HepG2 (cell line): Measurements from ENCODE around the gene RGS14. TPM values are rescaled to one million over a fixed set of nuclear protein-coding genes. Genes with fewer than 3 reads are reported as not detected.
"Not testable (repeated sequence)": the region's sequence is repeated elsewhere in the genome, so short reads cannot be mapped to it uniquely, and the experiment has no call there.

Experiments
- ATAC-seq: fragments of 200-7000 bp; cut with Tn5 transposase; 3 replicates; pipeline ENCODE4 v1.9.1; 2020; ENCODE audit warnings: mild to moderate bottlenecking, moderate library complexity
- BruUV-seq: library from RNA; stranded (reverse); fragments of 400-500 nt; replicated peaks from 2 replicates; lab custom pipeline; 2021; lab: Mats Ljungman, UMichigan
- CTCF ChIA-PET: fragments of 300-600 bp; formaldehyde crosslinking; extraction: SDS; loops from one replicate; lab custom pipeline; 2021; ENCODE audit warnings: low total read pairs, inconsistent platforms, low intra/inter-chr PET ratio; lab: Yijun Ruan, JAX
- POLR2A ChIA-PET: fragments of 350-600 bp; sonication (Branson Sonifier 250); formaldehyde crosslinking; loops from one replicate; lab custom pipeline; 2020; ENCODE audit warnings: antibody characterized with exemption, inconsistent platforms; lab: Yijun Ruan, JAX
- DNase-seq: peaks from one replicate; pipeline ENCODE4 v3.0.0-alpha.2; 2015; ENCODE audit warnings: low spot score
- FAIRE-seq: peaks from 3 replicates; lab custom pipeline; 2011; peaks lifted over from hg19 to GRCh38; lab: Jason Lieb, UNC
- H2AFZ ChIP-seq: one replicate; pipeline ENCODE4 v1.6.1; 2011; ENCODE audit warnings: low read length, inconsistent platforms
- H3K27ac ChIP-seq: fragments of 300-600 bp; 3 replicates; pipeline ENCODE4 v1.8.0; 2011; ENCODE audit warnings: mixed run types, mild to moderate bottlenecking, mixed read lengths, low read length, inconsistent platforms; ENCODE audit not compliant: insufficient read depth; ENCODE audit errors: extremely low read length
- H3K27me3 ChIP-seq, 2 experiments: fragments of 200-600 bp in 1 of 2; 2 replicates in 1 of 2; 3 replicates in 1 of 2; pipeline versions ENCODE4 v1.6.0 to v1.8.0; 2011; ENCODE audit warnings: low read length in 2 of 2, mild to moderate bottlenecking in 2 of 2, moderate library complexity in 2 of 2, inconsistent platforms in 1 of 2; ENCODE audit not compliant: insufficient read depth in 2 of 2, control insufficient read depth in 1 of 2
- H3K36me3 ChIP-seq, 2 experiments: fragments of 200-600 bp in 1 of 2; replicated peaks in 1 of 2; 2 replicates in 1 of 2; 3 replicates in 1 of 2; pipeline versions ENCODE4 v1.5.1 to v1.8.0; 2011; ENCODE audit warnings: low read length in 2 of 2, inconsistent platforms in 1 of 2; ENCODE audit not compliant: insufficient read depth in 2 of 2, control insufficient read depth in 1 of 2
- H3K4me1 ChIP-seq: 2 replicates; pipeline ENCODE4 v1.5.1; 2012; ENCODE audit warnings: low read length, inconsistent platforms; ENCODE audit not compliant: insufficient read depth
- H3K4me2 ChIP-seq: 2 replicates; pipeline ENCODE4 v1.6.0; 2011; ENCODE audit warnings: low read depth, low read length, inconsistent platforms
- H3K4me3 ChIP-seq, 3 experiments: fragments of 200-600 bp in 1 of 3; sonication (generic), shearing (Covaris generic) in 1 of 3; replicated peaks in 1 of 3; 2 replicates each; pipeline ENCODE4 v1.5.1; 2011 to 2016; ENCODE audit warnings: low read length in 3 of 3, inconsistent platforms in 2 of 3, low read depth in 2 of 3, mild to moderate bottlenecking in 2 of 3, control low read depth in 1 of 3, mixed read lengths in 1 of 3; ENCODE audit not compliant: insufficient read depth in 1 of 3
- H3K79me2 ChIP-seq: one replicate; pipeline ENCODE4 v1.6.1; 2011; ENCODE audit warnings: low read length, inconsistent platforms; ENCODE audit not compliant: insufficient read depth
- H3K9ac ChIP-seq: 2 replicates; pipeline ENCODE4 v1.6.0; 2011; ENCODE audit warnings: mild to moderate bottlenecking, low read depth, low read length, inconsistent platforms; ENCODE audit not compliant: insufficient read depth
- H3K9me3 ChIP-seq: 2 replicates; pipeline ENCODE4 v1.5.1; 2012; ENCODE audit warnings: mild to moderate bottlenecking, low read length
- H4K20me1 ChIP-seq: 2 replicates; pipeline ENCODE4 v1.6.0; 2011; ENCODE audit warnings: inconsistent platforms, mild to moderate bottlenecking, low read length, moderate library complexity; ENCODE audit not compliant: insufficient read depth
- TEAD2 ChIP-seq: sonication (generic); formaldehyde crosslinking; IDR thresholded peaks from 2 replicates; pipeline ENCODE4 v1.9.0; 2021; ENCODE audit warnings: missing genetic modification reagents
- ZHX2 ChIP-seq, 2 experiments: sonication (generic) in 1 of 2; formaldehyde crosslinking in 1 of 2; IDR thresholded peaks; 2 replicates each; pipeline versions ENCODE4 v1.6.1 to v1.9.0; 2014 to 2022; ENCODE audit warnings: antibody characterized with exemption in 1 of 2, borderline replicate concordance in 1 of 2, inconsistent platforms in 1 of 2, low read depth in 1 of 2, missing genetic modification reagents in 1 of 2
- ZNF121 ChIP-seq: sonication (generic); formaldehyde crosslinking; IDR thresholded peaks from 2 replicates; pipeline ENCODE4 v1.5.0; 2020; ENCODE audit warnings: mild to moderate bottlenecking, missing genetic modification reagents
- ZNF460 ChIP-seq: sonication (generic); formaldehyde crosslinking; IDR thresholded peaks from 2 replicates; pipeline ENCODE4 v1.5.1; 2020; ENCODE audit warnings: missing genetic modification reagents, mild to moderate bottlenecking, borderline replicate concordance
- ZSCAN31 ChIP-seq: sonication (generic); formaldehyde crosslinking; IDR thresholded peaks from 2 replicates; pipeline ENCODE4 v1.5.0; 2020; ENCODE audit warnings: low read depth, mild to moderate bottlenecking, missing genetic modification reagents
- WGBS: methylation state at CpG from one replicate; pipeline ENCODE4 v1.1.6; 2017; ENCODE audit warnings: low lambda C conversion rate; 5-methylcytosine and 5-hydroxymethylcytosine counted together
- in situ Hi-C: cut with HindIII; loops from 2 replicates; pipeline ENCODE4 v1.10.0; 2017; ENCODE audit warnings: low pct_unique_long_range_greater_than_20kb; ENCODE audit not compliant: extremely low pct_ligation_motif_present
- intact Hi-C: fragments of 100-400 bp; cut with micrococcal nuclease; formaldehyde crosslinking; loops from one replicate; pipeline ENCODE4 v1.10.0; 2022; ENCODE audit not compliant: unreplicated experiment
- polyA plus RNA-seq, 8 experiments: library from polyadenylated mRNA; depleted of rRNA in 3 of 8; stranded (reverse) in 7 of 8; unstranded in 1 of 8; fragments of >200 nt; fragmentation: Illumina TruSeq in 4 of 8; extraction: Trizol in 4 of 8; gene quantifications; 2 replicates each; pipeline versions ENCODE4 v1.2.1 to v1.2.3, GENCODE V29; 2011 to 2016; ENCODE audit warnings: low read depth in 4 of 8, missing spikeins in 1 of 8, mixed read lengths in 1 of 8; ENCODE audit not compliant: insufficient read depth in 1 of 8
- total RNA-seq, 5 experiments: library from RNA; depleted of rRNA; stranded (reverse); fragments of >200 nt; fragmentation: Illumina TruSeq; extraction: Trizol; gene quantifications; 2 replicates each; pipeline ENCODE4 v1.2.3, GENCODE V29; 2016; ENCODE audit warnings: low read depth in 1 of 5

The RGS14 gene
- total and polyA plus RNA-seq, 2 of the 13 experiments (the other 11 are each of a cell fraction or from before 2014, with no cell fraction given), result 11.1 to 17.2 TPM

GRCh38 chr5:177374211-177374610 lies 16.5 kb downstream of the RGS14 start:
- Histone ChIP-seq H3K27ac (no peak overlapping the region), H4K20me1 (no peaks in the 10 kb centered on the region), H2AFZ (no peak overlapping the region)
- DNase-seq, result no peak
- FAIRE-seq, result no peak
- no peak for TF ChIP-seq ZHX2 (IDR thresholded peaks at IDR 0.05; ENCODE audit: low read depth)
- no peak for TF ChIP-seq ZHX2 (CRISPR knock-in tag; IDR thresholded peaks at IDR 0.05; ENCODE audit: borderline replicate concordance)
- TF ChIP-seq ZSCAN31 (CRISPR knock-in tag), result no peak
- TF ChIP-seq ZNF460 (CRISPR knock-in tag), result no peak
- TF ChIP-seq ZNF121 (CRISPR knock-in tag), result no peak
- no peak for TF ChIP-seq TEAD2 (CRISPR knock-in tag)
- TF ChIP-seq, all 625 proteins: peak for 0
- no peaks in the 10 kb centered on the region for H3K9me3 ChIP-seq
- H3K4me1 ChIP-seq, result peaks cover 83% of the 10 kb centered on the region
- ChIA-PET CTCF (no interaction called here), POLR2A (no interaction called here)
- no TSS peak for BruUV-seq
- no peak for ATAC-seq
- H3K4me3 ChIP-seq, result no peak overlapping the region
- H3K36me3 ChIP-seq, result 0 out of 5 replicates have a peak, but pooled peaks cover 0 to 4% of the 10 kb centered on the region in 2 experiments
- H3K27me3 ChIP-seq, result no peaks in the 10 kb centered on the region; a peak in 1 of 5 replicates
- H3K9ac ChIP-seq, result no peak overlapping the region
- in situ Hi-C loops (loop anchor here (25.0 kb wide), 1 partner anchor 837 kb away; the partner anchor contains the start of genes CDHR2 and RNF44), intact Hi-C loops (no loop called here)
- no peak overlapping the region for H3K4me2 ChIP-seq
- peaks cover 8% of the 10 kb centered on the region for H3K79me2 ChIP-seq
- 94% methylated on average over 5 of the region's 5 CpGs for WGBS

GRCh38 chr5:177375516-177375915 lies 17.8 kb downstream of the RGS14 start:
- H3K79me2 ChIP-seq, H3K36me3 ChIP-seq, H3K27me3 ChIP-seq, BruUV-seq, H4K20me1 ChIP-seq, CTCF ChIA-PET, H3K9me3 ChIP-seq, FAIRE-seq, intact Hi-C loops, H3K4me2 ChIP-seq, H3K27ac ChIP-seq, H3K4me3 ChIP-seq, in situ Hi-C loops, H3K9ac ChIP-seq, DNase-seq, ATAC-seq, H2AFZ ChIP-seq: not testable (repeated sequence)
- peaks cover 83% of the 10 kb centered on the region for H3K4me1 ChIP-seq
- WGBS, result 76% methylated on average over 5 of the region's 5 CpGs
- POLR2A ChIA-PET, result interaction anchor here (0.8 to 1.2 kb wide), 2 partner anchors 9 to 73 kb away, joined by 3 to 4 read pairs; no protein-coding TSS in a partner anchor
